ENCODE measurements around the gene FBXL19.

Gene FBXL19

DNA sequence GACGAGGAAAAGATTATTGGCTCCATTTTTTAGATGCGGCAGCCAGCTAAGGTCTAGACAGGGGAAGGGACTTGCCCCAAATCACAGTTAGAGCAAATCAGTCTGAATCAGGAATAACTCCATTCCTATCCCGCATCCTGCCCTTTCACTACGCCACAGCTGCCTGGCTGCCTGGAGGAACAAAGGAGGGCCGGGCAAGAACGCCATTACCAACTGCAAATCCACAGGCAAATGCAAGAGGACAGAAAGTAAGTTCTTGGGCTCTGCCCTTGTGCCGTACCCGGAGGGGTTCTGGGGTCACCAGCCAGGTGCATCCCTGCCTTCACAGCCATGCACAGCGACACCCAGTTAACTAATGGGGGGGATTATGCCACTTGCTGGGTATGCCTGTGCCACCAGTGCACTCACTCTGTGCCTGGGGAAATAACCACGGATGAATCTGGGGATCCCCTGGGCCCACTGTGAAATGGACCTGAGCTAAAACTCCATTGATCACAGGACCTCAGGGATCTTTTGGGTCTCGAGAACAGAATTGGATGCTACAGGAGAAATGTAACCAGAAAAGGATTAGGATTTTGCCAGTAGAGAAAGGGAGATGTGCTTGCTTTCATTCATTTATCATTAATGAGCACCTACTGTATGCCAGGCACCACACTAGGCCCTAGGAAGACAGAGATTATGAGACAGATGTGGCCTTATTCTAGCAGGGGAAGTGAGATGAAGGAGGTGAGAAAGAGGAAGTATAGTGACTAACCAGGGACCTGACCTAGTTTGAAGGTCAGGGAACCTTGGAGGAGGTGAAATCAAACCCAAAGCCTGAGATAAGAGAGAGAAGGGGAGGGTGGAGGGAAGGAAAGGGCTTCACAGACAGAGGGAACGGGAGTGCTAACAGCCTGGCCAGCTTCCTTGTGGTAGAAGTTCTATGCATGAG is 47.2 kb upstream of the FBXL19 start (continued):
- TF ChIP-seq KLF7 (tag by site-specific recombination; IDR thresholded peaks at IDR 0.05; ENCODE audit: borderline replicate concordance) (no peak), ZNF175 (tag by site-specific recombination; IDR thresholded peaks at IDR 0.05) (no peak), YY1 (tag by site-specific recombination; IDR thresholded peaks at IDR 0.05) (peak; percentile 34; the same call in 1 of the 2 replicates), ZNF341 (tag by site-specific recombination; IDR thresholded peaks at IDR 0.05; ENCODE audit: low read depth) (no peak)

DNA sequence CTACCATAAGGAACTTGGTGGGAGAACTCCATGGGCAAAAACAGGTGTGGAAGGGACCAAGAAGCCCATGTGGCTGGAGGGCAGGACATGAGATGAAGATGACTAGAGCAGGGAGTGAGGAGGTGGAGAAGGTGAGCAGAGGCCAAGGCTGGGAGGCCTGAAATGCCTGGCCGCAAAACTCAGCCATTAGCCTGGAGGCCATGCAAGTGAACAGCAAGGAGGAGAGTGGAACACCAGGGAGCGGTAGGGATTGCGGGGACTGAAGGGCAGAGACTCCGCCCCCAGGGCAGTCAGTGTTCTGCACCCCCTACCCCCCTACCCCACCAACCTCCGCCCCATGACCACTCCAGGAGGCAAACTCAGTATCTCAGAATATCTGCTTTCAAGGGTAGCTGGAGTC is 46.5 kb upstream of the FBXL19 start:
- Histone ChIP-seq H3K36me3 (ENCODE audit: control insufficient read depth in 2 of 2, insufficient read depth in 1 of 2, low read length in 2 of 2) (peaks cover 3 to 18% of the 10 kb centered on the region in 2 experiments; a peak in 2 of 3 replicates), H3K4me1 (ENCODE audit: control insufficient read depth, insufficient read depth, low read length) (no peaks in the 10 kb centered on the region), H3K27ac (ENCODE audit: extremely low read depth, low read depth, low read length) (peak overlapping the region; percentile 94; the same call in 1 of the 2 replicates), H3K4me3 (ENCODE audit: low read depth, low read length) (no peak overlapping the region), H3K9me3 (ENCODE audit: control insufficient read depth, insufficient read depth, low read depth, low read length) (no peaks in the 10 kb centered on the region)
- POLR2A ChIA-PET: interaction anchor here (0.7 to 0.9 kb wide), 2 partner anchors 102 to 218 kb away, joined by 3 to 6 read pairs; no protein-coding TSS in a partner anchor
- CTCF ChIA-PET: interaction anchor here (1.1 to 2.1 kb wide), 2 partner anchors 13 to 25 kb away, joined by 3 to 9 read pairs; no protein-coding TSS in a partner anchor
- TF ChIP-seq, protein P1, sequence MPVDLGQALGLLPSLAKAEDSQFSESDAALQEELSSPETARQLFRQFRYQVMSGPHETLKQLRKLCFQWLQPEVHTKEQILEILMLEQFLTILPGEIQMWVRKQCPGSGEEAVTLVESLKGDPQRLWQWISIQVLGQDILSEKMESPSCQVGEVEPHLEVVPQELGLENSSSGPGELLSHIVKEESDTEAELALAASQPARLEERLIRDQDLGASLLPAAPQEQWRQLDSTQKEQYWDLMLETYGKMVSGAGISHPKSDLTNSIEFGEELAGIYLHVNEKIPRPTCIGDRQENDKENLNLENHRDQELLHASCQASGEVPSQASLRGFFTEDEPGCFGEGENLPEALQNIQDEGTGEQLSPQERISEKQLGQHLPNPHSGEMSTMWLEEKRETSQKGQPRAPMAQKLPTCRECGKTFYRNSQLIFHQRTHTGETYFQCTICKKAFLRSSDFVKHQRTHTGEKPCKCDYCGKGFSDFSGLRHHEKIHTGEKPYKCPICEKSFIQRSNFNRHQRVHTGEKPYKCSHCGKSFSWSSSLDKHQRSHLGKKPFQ (tag by site-specific recombination; IDR thresholded peaks at IDR 0.05): no peak
- no peak for TF ChIP-seq ZBTB48 (tag by site-specific recombination; IDR thresholded peaks at IDR 0.05)
- TF ChIP-seq ZNF341 (tag by site-specific recombination; IDR thresholded peaks at IDR 0.05; ENCODE audit: low read depth): peak; percentile 45; the same call in 1 of the 2 replicates
- TF ChIP-seq, protein P2, sequence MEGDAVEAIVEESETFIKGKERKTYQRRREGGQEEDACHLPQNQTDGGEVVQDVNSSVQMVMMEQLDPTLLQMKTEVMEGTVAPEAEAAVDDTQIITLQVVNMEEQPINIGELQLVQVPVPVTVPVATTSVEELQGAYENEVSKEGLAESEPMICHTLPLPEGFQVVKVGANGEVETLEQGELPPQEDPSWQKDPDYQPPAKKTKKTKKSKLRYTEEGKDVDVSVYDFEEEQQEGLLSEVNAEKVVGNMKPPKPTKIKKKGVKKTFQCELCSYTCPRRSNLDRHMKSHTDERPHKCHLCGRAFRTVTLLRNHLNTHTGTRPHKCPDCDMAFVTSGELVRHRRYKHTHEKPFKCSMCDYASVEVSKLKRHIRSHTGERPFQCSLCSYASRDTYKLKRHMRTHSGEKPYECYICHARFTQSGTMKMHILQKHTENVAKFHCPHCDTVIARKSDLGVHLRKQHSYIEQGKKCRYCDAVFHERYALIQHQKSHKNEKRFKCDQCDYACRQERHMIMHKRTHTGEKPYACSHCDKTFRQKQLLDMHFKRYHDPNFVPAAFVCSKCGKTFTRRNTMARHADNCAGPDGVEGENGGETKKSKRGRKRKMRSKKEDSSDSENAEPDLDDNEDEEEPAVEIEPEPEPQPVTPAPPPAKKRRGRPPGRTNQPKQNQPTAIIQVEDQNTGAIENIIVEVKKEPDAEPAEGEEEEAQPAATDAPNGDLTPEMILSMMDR (tag by site-specific recombination; IDR thresholded peaks at IDR 0.05): peak; percentile 43
- no peak for TF ChIP-seq ZNF510 (tag by site-specific recombination; IDR thresholded peaks at IDR 0.05; ENCODE audit: insufficient replicate concordance)
- TF ChIP-seq, protein P3, sequence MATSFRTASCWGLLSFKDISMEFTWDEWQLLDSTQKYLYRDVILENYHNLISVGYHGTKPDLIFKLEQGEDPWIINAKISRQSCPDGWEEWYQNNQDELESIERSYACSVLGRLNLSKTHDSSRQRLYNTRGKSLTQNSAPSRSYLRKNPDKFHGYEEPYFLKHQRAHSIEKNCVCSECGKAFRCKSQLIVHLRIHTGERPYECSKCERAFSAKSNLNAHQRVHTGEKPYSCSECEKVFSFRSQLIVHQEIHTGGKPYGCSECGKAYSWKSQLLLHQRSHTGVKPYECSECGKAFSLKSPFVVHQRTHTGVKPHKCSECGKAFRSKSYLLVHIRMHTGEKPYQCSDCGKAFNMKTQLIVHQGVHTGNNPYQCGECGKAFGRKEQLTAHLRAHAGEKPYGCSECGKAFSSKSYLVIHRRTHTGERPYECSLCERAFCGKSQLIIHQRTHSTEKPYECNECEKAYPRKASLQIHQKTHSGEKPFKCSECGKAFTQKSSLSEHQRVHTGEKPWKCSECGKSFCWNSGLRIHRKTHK (tag by site-specific recombination; IDR thresholded peaks at IDR 0.05): no peak
- TF ChIP-seq, protein P4, sequence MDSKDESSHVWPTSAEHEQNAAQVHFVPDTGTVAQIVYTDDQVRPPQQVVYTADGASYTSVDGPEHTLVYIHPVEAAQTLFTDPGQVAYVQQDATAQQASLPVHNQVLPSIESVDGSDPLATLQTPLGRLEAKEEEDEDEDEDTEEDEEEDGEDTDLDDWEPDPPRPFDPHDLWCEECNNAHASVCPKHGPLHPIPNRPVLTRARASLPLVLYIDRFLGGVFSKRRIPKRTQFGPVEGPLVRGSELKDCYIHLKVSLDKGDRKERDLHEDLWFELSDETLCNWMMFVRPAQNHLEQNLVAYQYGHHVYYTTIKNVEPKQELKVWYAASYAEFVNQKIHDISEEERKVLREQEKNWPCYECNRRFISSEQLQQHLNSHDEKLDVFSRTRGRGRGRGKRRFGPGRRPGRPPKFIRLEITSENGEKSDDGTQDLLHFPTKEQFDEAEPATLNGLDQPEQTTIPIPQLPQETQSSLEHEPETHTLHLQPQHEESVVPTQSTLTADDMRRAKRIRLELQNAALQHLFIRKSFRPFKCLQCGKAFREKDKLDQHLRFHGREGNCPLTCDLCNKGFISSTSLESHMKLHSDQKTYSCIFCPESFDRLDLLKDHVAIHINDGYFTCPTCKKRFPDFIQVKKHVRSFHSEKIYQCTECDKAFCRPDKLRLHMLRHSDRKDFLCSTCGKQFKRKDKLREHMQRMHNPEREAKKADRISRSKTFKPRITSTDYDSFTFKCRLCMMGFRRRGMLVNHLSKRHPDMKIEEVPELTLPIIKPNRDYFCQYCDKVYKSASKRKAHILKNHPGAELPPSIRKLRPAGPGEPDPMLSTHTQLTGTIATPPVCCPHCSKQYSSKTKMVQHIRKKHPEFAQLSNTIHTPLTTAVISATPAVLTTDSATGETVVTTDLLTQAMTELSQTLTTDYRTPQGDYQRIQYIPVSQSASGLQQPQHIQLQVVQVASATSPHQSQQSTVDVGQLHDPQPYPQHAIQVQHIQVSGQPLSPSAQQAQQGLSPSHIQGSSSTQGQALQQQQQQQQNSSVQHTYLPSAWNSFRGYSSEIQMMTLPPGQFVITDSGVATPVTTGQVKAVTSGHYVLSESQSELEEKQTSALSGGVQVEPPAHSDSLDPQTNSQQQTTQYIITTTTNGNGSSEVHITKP (tag by site-specific recombination; IDR thresholded peaks at IDR 0.05): no peak
- TF ChIP-seq ZFP37 (tag by site-specific recombination; IDR thresholded peaks at IDR 0.05): no peak
- TF ChIP-seq, protein P5, sequence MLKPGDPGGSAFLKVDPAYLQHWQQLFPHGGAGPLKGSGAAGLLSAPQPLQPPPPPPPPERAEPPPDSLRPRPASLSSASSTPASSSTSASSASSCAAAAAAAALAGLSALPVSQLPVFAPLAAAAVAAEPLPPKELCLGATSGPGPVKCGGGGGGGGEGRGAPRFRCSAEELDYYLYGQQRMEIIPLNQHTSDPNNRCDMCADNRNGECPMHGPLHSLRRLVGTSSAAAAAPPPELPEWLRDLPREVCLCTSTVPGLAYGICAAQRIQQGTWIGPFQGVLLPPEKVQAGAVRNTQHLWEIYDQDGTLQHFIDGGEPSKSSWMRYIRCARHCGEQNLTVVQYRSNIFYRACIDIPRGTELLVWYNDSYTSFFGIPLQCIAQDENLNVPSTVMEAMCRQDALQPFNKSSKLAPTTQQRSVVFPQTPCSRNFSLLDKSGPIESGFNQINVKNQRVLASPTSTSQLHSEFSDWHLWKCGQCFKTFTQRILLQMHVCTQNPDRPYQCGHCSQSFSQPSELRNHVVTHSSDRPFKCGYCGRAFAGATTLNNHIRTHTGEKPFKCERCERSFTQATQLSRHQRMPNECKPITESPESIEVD (tag by site-specific recombination; IDR thresholded peaks at IDR 0.05): no peak
- TF ChIP-seq, protein P6, sequence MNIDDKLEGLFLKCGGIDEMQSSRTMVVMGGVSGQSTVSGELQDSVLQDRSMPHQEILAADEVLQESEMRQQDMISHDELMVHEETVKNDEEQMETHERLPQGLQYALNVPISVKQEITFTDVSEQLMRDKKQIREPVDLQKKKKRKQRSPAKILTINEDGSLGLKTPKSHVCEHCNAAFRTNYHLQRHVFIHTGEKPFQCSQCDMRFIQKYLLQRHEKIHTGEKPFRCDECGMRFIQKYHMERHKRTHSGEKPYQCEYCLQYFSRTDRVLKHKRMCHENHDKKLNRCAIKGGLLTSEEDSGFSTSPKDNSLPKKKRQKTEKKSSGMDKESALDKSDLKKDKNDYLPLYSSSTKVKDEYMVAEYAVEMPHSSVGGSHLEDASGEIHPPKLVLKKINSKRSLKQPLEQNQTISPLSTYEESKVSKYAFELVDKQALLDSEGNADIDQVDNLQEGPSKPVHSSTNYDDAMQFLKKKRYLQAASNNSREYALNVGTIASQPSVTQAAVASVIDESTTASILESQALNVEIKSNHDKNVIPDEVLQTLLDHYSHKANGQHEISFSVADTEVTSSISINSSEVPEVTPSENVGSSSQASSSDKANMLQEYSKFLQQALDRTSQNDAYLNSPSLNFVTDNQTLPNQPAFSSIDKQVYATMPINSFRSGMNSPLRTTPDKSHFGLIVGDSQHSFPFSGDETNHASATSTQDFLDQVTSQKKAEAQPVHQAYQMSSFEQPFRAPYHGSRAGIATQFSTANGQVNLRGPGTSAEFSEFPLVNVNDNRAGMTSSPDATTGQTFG (tag by site-specific recombination; IDR thresholded peaks at IDR 0.05; ENCODE audit: borderline replicate concordance): no peak
- TF ChIP-seq ZNF621 (tag by site-specific recombination; IDR thresholded peaks at IDR 0.05): no peak
- no peak for TF ChIP-seq ZNF416 (tag by site-specific recombination; IDR thresholded peaks at IDR 0.05)
- no peak for TF ChIP-seq IKZF3 (tag by site-specific recombination; IDR thresholded peaks at IDR 0.05)
- no peak for TF ChIP-seq ZNF560 (tag by site-specific recombination; IDR thresholded peaks at IDR 0.05; ENCODE audit: borderline replicate concordance)
- TF ChIP-seq ZBTB1 (tag by site-specific recombination; IDR thresholded peaks at IDR 0.05): no peak
- no peak for TF ChIP-seq ZNF514 (tag by site-specific recombination; IDR thresholded peaks at IDR 0.05)
